HepG2 (cell line): ENCODE results near the gene TMEM185B. TPM values are rescaled to one million over a fixed set of nuclear protein-coding genes. Genes with fewer than 3 reads are reported as not detected.

Source experiments
- ATF7 ChIP-seq, 2 experiments: fragments of 450-650 bp in 1 of 2; sonication (generic) in 1 of 2; formaldehyde crosslinking in 1 of 2; IDR thresholded peaks; 2 replicates each; pipeline versions ENCODE4 v1.4.0 to v1.6.1; 2016 to 2020; ENCODE audit warnings: antibody characterized with exemption in 1 of 2, mild to moderate bottlenecking in 1 of 2, missing genetic modification reagents in 1 of 2
- HNRNPLL ChIP-seq: fragments of 200-400 bp; formaldehyde crosslinking; IDR thresholded peaks from 2 replicates; pipeline ENCODE4 v1.6.1; 2017; ENCODE audit warnings: mild to moderate bottlenecking, low read depth, low read length; ENCODE audit not compliant: poor library complexity, severe bottlenecking
- IRX3 ChIP-seq: sonication (generic); formaldehyde crosslinking; IDR thresholded peaks from 2 replicates; pipeline ENCODE4 v1.8.1; 2023; ENCODE audit warnings: mild to moderate bottlenecking, low read depth, missing genetic modification reagents, borderline replicate concordance
- MIXL1 ChIP-seq: IDR thresholded peaks from 2 replicates; pipeline ENCODE4 v1.6.1; 2016
- SETDB1 ChIP-seq: sonication (generic); formaldehyde crosslinking; IDR thresholded peaks from 2 replicates; pipeline ENCODE4 v1.5.1; 2020; ENCODE audit warnings: missing genetic modification reagents, mild to moderate bottlenecking, borderline replicate concordance
- SIX1 ChIP-seq: sonication (generic); formaldehyde crosslinking; IDR thresholded peaks from 2 replicates; pipeline ENCODE4 v1.4.0; 2020; ENCODE audit warnings: missing genetic modification reagents, borderline replicate concordance
- SIX4 ChIP-seq: sonication (generic); formaldehyde crosslinking; IDR thresholded peaks from 2 replicates; pipeline ENCODE4 v1.4.0; 2020; ENCODE audit warnings: missing genetic modification reagents
- ZKSCAN1 ChIP-seq: fragments of 150-350 bp; IDR thresholded peaks from 2 replicates; pipeline ENCODE4 v1.6.1; 2014; ENCODE audit warnings: low read length
- ZNF251 ChIP-seq: sonication (generic); formaldehyde crosslinking; IDR thresholded peaks from 2 replicates; pipeline ENCODE4 v1.9.0; 2021; ENCODE audit warnings: mild to moderate bottlenecking, missing genetic modification reagents
- ZNF253 ChIP-seq: sonication (generic); formaldehyde crosslinking; IDR thresholded peaks from 2 replicates; pipeline ENCODE4 v1.8.0; 2022; ENCODE audit warnings: mild to moderate bottlenecking, missing genetic modification reagents, borderline replicate concordance
- ZNF570 ChIP-seq: sonication (generic); formaldehyde crosslinking; IDR thresholded peaks from 2 replicates; pipeline ENCODE4 v1.4.0; 2020; ENCODE audit warnings: mild to moderate bottlenecking, missing genetic modification reagents, borderline replicate concordance
- ZNF7 ChIP-seq: IDR thresholded peaks from 2 replicates; pipeline ENCODE4 v1.6.1; 2016; ENCODE audit warnings: missing biosample characterization, missing genetic modification reagents
- polyA plus RNA-seq, 8 experiments: library from polyadenylated mRNA; depleted of rRNA in 3 of 8; stranded (reverse) in 7 of 8; unstranded in 1 of 8; fragments of >200 nt; fragmentation: Illumina TruSeq in 4 of 8; extraction: Trizol in 4 of 8; gene quantifications; 2 replicates each; pipeline versions ENCODE4 v1.2.1 to v1.2.3, GENCODE V29; 2011 to 2016; ENCODE audit warnings: low read depth in 4 of 8, missing spikeins in 1 of 8, mixed read lengths in 1 of 8; ENCODE audit not compliant: insufficient read depth in 1 of 8
- total RNA-seq, 5 experiments: library from RNA; depleted of rRNA; stranded (reverse); fragments of >200 nt; fragmentation: Illumina TruSeq; extraction: Trizol; gene quantifications; 2 replicates each; pipeline ENCODE4 v1.2.3, GENCODE V29; 2016; ENCODE audit warnings: low read depth in 1 of 5
- TF ChIP-seq, protein P1 (sequence below): IDR thresholded peaks from 2 replicates; pipeline ENCODE4 v1.6.1; 2012; ENCODE audit warnings: low read depth, low read length, improper control_type of control experiment
- TF ChIP-seq, protein P2 (sequence below): sonication (generic); formaldehyde crosslinking; conservative IDR thresholded peaks from 2 replicates; pipeline ENCODE4 v1.4.0; 2020; ENCODE audit warnings: missing genetic modification reagents
- TF ChIP-seq, protein P3 (sequence below): sonication (generic); formaldehyde crosslinking; IDR thresholded peaks from 2 replicates; pipeline ENCODE4 v1.5.1; 2020; ENCODE audit warnings: mild to moderate bottlenecking, missing genetic modification reagents, moderate library complexity
- TF ChIP-seq, protein P4 (sequence below): sonication (generic); formaldehyde crosslinking; conservative IDR thresholded peaks from 2 replicates; pipeline ENCODE4 v1.8.1; 2023; ENCODE audit warnings: missing genetic modification reagents
- TF ChIP-seq, protein P5 (sequence below): sonication (generic); formaldehyde crosslinking; IDR thresholded peaks from 2 replicates; pipeline ENCODE4 v1.4.0; 2020; ENCODE audit warnings: missing genetic modification reagents; ENCODE audit errors: not compliant biosample characterization

The TMEM185B gene
- total and polyA plus RNA-seq, 2 of the 13 experiments (the other 11 are each of a cell fraction or from before 2014, with no cell fraction given), result 5.6 to 7.0 TPM

DNA sequence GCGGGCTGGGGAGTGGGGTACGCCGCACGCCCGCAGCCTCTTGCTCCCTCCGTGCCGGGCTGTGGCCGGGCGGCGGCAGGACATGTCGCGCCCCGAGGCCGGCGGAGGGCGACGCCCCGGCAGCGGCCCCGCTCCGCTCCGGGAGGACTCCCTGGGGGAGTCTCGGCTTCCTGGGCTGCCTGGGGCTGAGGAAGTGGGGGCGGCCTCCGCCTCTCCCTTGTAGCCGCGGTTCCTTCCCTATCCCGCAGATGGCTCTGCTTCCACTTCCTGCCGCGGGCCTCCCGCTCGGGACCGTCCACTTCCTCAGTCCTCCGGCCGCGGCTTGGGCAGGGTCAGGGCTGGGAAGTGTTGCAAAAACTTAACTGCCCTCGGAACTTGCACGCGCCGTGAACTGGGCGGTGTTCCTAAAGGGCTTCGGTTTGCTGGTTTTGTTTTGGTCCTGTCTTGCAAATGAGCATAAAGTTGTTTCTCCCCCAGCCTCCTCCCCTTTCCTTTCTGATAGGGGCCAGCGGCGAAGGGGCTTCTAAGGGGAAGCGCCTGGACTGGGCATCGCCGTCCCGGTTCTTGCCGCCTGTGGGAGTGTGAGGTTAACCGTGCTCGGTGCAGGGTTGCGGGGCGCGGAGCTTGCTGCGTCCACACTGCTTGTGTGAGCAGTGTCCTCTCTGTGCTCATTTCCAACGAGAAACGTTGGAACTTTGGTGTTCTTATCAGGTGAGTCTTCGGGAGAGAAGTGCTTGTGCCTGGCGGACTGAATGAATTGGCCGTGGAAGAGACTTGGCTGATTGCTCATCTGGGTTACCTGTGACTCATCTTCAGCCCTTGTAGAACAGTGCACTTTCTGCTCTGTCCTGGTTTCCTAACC lies 30.1 kb upstream of the TMEM185B start (continued):
- TF ChIP-seq, protein P1, sequence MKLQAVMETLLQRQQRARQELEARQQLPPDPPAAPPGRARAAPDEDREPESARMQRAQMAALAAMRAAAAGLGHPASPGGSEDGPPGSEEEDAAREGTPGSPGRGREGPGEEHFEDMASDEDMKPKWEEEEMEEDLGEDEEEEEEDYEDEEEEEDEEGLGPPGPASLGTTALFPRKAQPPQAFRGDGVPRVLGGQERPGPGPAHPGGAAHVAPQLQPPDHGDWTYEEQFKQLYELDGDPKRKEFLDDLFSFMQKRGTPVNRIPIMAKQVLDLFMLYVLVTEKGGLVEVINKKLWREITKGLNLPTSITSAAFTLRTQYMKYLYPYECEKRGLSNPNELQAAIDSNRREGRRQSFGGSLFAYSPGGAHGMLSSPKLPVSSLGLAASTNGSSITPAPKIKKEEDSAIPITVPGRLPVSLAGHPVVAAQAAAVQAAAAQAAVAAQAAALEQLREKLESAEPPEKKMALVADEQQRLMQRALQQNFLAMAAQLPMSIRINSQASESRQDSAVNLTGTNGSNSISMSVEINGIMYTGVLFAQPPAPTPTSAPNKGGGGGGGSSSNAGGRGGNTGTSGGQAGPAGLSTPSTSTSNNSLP, result no peak
- TF ChIP-seq ZNF7 (CRISPR knock-in tag), result no peak
- TF ChIP-seq, protein P2, sequence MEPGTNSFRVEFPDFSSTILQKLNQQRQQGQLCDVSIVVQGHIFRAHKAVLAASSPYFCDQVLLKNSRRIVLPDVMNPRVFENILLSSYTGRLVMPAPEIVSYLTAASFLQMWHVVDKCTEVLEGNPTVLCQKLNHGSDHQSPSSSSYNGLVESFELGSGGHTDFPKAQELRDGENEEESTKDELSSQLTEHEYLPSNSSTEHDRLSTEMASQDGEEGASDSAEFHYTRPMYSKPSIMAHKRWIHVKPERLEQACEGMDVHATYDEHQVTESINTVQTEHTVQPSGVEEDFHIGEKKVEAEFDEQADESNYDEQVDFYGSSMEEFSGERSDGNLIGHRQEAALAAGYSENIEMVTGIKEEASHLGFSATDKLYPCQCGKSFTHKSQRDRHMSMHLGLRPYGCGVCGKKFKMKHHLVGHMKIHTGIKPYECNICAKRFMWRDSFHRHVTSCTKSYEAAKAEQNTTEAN (CRISPR knock-in tag), result peak; percentile 63; the same call in 1 of the 2 replicates
- no peak for TF ChIP-seq MIXL1 (CRISPR knock-in tag)
- TF ChIP-seq SIX1 (CRISPR knock-in tag), result no peak
- TF ChIP-seq ATF7 (IDR thresholded peaks at IDR 0.05), result no peak
- no peak for TF ChIP-seq ATF7 (CRISPR knock-in tag; IDR thresholded peaks at IDR 0.05)
- TF ChIP-seq, protein P3, sequence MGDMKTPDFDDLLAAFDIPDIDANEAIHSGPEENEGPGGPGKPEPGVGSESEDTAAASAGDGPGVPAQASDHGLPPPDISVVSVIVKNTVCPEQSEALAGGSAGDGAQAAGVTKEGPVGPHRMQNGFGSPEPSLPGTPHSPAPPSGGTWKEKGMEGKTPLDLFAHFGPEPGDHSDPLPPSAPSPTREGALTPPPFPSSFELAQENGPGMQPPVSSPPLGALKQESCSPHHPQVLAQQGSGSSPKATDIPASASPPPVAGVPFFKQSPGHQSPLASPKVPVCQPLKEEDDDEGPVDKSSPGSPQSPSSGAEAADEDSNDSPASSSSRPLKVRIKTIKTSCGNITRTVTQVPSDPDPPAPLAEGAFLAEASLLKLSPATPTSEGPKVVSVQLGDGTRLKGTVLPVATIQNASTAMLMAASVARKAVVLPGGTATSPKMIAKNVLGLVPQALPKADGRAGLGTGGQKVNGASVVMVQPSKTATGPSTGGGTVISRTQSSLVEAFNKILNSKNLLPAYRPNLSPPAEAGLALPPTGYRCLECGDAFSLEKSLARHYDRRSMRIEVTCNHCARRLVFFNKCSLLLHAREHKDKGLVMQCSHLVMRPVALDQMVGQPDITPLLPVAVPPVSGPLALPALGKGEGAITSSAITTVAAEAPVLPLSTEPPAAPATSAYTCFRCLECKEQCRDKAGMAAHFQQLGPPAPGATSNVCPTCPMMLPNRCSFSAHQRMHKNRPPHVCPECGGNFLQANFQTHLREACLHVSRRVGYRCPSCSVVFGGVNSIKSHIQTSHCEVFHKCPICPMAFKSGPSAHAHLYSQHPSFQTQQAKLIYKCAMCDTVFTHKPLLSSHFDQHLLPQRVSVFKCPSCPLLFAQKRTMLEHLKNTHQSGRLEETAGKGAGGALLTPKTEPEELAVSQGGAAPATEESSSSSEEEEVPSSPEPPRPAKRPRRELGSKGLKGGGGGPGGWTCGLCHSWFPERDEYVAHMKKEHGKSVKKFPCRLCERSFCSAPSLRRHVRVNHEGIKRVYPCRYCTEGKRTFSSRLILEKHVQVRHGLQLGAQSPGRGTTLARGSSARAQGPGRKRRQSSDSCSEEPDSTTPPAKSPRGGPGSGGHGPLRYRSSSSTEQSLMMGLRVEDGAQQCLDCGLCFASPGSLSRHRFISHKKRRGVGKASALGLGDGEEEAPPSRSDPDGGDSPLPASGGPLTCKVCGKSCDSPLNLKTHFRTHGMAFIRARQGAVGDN (CRISPR knock-in tag), result peak; percentile 79
- no peak for TF ChIP-seq SIX4 (CRISPR knock-in tag)
- TF ChIP-seq ZKSCAN1, result no peak
- TF ChIP-seq ZNF570 (CRISPR knock-in tag), result no peak
- TF ChIP-seq, protein P4, sequence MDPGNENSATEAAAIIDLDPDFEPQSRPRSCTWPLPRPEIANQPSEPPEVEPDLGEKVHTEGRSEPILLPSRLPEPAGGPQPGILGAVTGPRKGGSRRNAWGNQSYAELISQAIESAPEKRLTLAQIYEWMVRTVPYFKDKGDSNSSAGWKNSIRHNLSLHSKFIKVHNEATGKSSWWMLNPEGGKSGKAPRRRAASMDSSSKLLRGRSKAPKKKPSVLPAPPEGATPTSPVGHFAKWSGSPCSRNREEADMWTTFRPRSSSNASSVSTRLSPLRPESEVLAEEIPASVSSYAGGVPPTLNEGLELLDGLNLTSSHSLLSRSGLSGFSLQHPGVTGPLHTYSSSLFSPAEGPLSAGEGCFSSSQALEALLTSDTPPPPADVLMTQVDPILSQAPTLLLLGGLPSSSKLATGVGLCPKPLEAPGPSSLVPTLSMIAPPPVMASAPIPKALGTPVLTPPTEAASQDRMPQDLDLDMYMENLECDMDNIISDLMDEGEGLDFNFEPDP, result no peak; the same call in 1 of the 2 replicates
- TF ChIP-seq HNRNPLL, result no peak
- no peak for TF ChIP-seq ZNF251 (CRISPR knock-in tag)
- no peak for TF ChIP-seq ZNF253
- TF ChIP-seq, protein P5, sequence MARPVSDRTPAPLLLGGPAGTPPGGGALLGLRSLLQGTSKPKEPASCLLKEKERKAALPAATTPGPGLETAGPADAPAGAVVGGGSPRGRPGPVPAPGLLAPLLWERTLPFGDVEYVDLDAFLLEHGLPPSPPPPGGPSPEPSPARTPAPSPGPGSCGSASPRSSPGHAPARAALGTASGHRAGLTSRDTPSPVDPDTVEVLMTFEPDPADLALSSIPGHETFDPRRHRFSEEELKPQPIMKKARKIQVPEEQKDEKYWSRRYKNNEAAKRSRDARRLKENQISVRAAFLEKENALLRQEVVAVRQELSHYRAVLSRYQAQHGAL (CRISPR knock-in tag), result no peak
- no peak for TF ChIP-seq IRX3 (CRISPR knock-in tag)
- TF ChIP-seq SETDB1 (CRISPR knock-in tag), result no peak
- TF ChIP-seq, all 625 proteins: peak for 222
